Activated T-cell treated with anti-CD3 and anti-CD28 coated beads for 4 hours (primary cell): ENCODE results near the gene ECE2.
A peak's percentile ranks its signal among the peaks of the same experiment; 100 is the strongest.

Experiments
- DNase-seq: peaks from one replicate; pipeline ENCODE4 v3.0.0-alpha.2; 2020

Gene ECE2

GRCh38 chr3:184277366-184277765 is 1.5 kb downstream of the ECE2 start:
- no peak for DNase-seq

- no peak for DNase-seq
Observed at GRCh38 chr3:184282941-184283340, 7.1 kb downstream of the ECE2 start.

GRCh38 chr3:184283681-184284080 is 7.9 kb downstream of the ECE2 start:
- no peak for DNase-seq

DNA sequence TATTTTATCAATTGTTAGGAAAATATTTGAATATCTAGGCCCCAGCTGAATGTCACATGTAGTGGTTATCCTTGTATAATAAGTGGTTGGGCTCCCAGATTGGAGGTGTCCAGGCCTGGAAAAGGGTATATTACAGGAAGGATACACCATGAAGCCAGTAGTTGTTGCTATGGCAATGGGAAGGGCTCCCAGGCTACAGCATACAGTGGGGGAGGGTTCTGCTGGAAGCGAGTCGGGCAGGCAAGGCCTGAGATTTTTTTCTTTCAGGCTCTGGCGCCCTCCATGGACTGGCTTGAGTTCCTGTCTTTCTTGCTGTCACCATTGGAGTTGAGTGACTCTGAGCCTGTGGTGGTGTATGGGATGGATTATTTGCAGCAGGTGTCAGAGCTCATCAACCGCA is 8.9 kb downstream of the ECE2 start:
- DNase-seq: no peak

GRCh38 chr3:184289426-184289938 is 13.7 kb downstream of the ECE2 start:
- DNase-seq: peak; percentile 63

DNA sequence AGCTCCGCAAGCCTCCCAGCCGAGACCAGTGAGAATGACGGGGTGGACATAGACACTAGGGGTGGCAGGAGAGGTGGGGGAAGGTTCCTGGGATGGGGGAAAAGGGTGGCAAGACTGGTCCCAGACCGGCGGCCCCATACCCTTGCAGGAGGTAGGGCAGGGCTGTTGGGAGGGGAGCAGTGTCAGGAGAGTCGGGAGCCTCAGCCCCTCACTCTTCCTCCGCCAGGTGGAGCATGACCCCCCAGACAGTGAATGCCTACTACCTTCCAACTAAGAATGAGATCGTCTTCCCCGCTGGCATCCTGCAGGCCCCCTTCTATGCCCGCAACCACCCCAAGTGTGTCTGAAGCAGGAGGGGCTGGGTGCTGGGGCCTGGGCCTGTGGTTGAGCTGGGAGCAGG is 14.5 kb downstream of the ECE2 start:
- no peak for DNase-seq

DNA sequence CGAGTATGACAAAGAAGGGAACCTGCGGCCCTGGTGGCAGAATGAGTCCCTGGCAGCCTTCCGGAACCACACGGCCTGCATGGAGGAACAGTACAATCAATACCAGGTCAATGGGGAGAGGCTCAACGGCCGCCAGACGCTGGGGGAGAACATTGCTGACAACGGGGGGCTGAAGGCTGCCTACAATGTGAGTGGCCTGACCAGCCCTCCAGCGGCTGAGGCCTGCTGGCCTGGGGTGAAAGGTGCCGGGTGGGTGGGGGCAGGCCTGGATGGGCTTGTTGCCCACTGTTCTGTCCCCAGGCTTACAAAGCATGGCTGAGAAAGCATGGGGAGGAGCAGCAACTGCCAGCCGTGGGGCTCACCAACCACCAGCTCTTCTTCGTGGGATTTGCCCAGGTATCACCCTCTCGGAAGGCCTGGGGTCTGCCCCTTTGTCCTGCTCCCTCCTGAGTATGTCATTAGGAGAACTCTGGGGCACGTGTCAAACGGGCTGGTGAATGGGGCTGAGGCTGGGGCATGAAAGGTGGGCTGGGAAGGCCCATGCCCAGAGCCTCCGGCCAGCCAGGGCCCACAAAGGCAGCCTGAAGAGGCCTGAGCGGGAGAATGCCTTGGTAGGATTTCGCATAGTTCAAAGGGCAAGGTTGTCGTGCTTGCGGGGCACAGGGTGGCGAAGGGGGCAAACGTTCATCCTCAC is 15.4 kb downstream of the ECE2 start:
- DNase-seq: no peak

- DNase-seq: no peak
Observed at GRCh38 chr3:184291738-184292445, 16.1 kb downstream of the ECE2 start.

DNA sequence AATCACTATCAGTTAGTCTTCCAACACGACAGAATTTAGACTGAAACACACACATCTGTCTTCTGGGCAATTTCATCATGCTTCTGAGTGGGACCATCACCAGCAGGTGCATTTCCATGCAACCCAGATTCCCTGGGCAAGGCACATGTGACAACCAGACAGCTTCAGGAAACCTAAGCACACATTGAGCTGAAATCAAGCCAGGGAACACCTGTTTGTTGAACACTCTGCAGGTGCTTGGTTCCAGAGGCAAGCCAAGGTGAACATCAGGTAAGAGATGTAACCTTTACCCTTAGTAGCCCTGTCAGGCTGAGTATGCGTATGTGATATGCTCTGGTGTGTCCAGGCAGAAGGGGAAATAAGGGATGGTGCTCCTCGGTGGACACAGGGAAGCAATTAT is 19.9 kb downstream of the ECE2 start:
- no peak for DNase-seq

DNA sequence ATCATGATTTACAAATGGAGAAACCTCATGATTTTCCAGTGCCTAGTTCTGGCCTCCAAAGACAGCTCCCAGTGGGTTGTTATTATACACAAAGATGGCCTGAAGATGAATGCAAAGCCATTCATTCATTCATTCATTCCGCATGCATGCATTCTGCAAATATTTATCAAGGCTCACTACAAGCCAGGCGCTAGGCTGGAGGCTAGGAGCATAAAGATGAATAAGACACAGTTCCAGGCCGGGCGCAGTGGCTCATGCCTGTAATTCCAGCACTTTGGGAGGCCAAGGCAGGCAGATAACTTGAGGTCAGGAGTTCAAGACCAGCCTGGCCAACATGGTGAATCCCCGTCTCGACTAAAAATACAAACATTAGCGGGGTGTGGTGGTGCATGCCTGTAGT is 20.8 kb downstream of the ECE2 start:
- DNase-seq: no peak

GRCh38 chr3:184298759-184299487 is 23.1 kb downstream of the ECE2 start, which contains the start of gene PSMD2:
PSMD2 (plus strand) TSS chr3:184299241; CDS start chr3:184299267, 26 bp downstream.
- DNase-seq: peak; percentile 99

GRCh38 chr3:184299488-184300377 is 23.9 kb downstream of the ECE2 start:
- DNase-seq: no peak

GRCh38 chr3:184300378-184300720 is 24.5 kb downstream of the ECE2 start:
- no peak for DNase-seq

- DNase-seq: no peak
Observed at GRCh38 chr3:184305577-184305976, 29.8 kb downstream of the ECE2 start.

DNA sequence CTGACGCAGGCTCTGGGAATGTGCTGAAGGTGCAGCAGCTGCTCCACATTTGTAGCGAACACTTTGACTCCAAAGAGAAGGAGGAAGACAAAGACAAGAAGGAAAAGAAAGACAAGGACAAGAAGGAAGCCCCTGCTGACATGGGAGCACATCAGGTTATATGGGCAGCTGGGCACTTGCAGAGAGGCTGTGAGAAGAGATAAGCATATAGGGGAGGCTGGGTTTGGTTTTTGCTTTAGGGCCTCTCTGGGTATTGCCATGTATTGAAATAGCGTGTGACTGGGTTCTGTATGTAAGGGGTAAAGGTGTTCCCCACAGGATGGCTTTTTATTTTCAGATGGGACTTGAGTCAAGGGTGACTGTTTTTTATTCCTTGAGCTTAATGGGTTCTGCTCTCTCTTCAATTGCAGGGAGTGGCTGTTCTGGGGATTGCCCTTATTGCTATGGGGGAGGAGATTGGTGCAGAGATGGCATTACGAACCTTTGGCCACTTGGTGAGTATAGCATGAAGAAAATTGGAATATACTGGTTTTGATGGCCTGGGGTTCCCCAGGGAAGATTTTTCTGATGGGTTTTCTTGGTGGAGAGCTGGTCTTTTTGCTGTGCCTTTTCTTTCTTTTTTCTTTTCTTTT is 30.6 kb downstream of the ECE2 start:
- DNase-seq: no peak

DNA sequence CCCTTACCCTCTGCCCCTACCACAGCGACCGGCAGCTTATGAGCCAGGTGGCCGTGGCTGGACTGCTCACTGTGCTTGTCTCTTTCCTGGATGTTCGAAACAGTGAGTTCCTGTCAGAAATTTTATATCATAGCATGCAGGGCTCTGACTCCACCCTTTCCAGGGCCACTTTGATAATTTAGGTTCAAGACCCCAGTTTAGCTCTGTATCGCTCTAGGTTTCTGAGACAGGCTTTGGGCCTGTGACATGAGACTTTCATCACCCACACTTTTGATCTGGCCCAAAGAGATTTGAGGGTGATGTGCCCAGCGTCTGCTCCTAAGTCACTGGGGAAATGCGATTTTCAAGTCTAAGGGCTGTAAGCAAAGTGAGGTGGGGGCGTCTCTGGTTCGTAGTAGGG is 32.1 kb downstream of the ECE2 start:
- DNase-seq: no peak

- DNase-seq: no peak
Observed at GRCh38 chr3:184308744-184309143, 32.9 kb downstream of the ECE2 start.

DNA sequence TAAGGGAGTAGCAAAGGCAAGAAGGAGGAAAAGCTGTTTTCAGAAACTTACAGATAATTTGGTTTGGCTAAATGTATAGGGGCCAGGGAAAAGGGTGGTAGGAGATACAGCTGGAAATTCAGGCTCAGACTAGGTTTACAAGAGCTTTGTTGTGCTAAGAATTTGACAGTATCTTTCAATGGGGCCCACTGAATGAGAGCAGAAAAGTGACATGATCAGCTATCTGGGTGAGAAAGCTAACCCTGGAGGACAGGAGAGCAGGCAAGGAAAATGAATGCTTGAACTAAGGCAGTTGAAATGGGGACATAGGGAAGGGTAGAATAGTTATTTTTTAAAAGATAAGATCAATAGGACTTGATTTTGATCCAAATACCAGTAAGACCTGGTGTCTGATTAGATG is 35.8 kb downstream of the ECE2 start:
- DNase-seq: no peak

DNA sequence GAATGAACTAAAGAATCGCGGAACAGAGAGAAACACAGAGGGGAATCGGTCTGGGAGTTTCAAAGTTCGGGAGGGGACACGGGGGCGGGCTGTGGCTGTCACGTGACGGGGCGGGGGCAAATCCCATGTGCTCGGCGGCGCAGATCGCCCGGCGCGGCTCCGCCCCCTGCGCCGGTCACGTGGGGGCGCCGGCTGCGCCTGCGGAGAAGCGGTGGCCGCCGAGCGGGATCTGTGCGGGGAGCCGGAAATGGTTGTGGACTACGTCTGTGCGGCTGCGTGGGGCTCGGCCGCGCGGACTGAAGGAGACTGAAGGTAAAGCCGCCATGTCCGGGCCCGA is 38.5 kb downstream of the ECE2 start, which contains the start of gene EIF4G1:
Gene EIF4G1, plus strand, starts transcription at position 244 of the 337 bp plus-strand sequence. CDS start 1,191 bp downstream, outside the sequence.
- peak; percentile 91 for DNase-seq

DNA sequence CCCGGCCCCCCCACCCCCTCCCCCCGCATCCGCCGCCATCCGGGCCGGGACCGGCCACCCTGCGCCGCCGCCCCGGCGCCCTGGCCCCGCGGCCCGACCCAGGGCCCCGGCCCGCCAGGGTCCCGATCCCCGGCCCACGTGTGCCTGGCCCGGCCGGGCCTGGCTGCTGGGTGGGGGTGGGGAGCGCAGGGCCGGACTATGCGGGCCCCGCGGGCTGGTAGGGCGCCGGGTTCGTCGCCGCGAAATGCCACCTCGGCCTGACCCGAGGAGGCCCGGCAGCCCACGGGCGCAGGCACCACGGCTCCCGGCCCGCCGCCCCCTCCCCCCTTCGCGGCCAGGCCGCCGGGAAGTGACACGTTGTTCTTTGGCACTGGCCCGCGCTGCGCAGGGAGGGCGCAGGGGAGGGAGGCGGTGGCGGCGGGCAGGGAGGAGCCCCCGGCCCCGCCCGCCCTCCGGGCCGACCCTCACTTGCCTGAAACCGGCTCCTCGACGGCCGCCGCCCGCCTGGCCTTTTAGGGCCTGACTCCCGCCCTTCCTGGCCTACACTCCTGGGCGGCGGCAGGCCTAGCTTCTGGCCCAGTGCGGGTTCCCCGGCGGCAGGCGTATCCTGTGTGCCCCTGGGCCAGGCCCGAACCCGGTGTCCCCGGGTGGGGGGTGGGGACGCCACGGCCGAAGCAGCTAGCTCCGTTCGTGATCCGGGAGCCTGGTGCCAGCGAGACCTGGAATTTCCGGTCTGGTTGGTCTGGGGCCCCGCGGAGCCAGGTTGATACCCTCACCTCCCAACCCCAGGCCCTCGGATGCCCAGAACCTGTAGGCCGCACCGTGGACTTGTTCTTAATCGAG is 39.1 kb downstream of the ECE2 start:
- DNase-seq: peak; percentile 50

- no peak for DNase-seq
Observed at GRCh38 chr3:184315543-184315867, 39.7 kb downstream of the ECE2 start.
